Ovary (tissue), 9 donors: ENCODE measurements around the gene CFAP97D2. TPM values are rescaled to one million over a fixed set of nuclear protein-coding genes. Genes with fewer than 3 reads are reported as not detected.

Experiments used
- DNase-seq, 5 donors: peaks; one replicate each; pipeline ENCODE4 v3.0.0-alpha.2; 2019 to 2020
- H3K27ac ChIP-seq, 2 donors: fragments of 200-600 bp; one replicate each; pipeline versions ENCODE4 v1.5.1 to v1.8.0; 2019 to 2022
- H3K27me3 ChIP-seq: fragments of 200-600 bp; one replicate; pipeline ENCODE4 v1.8.0; 2022
- H3K36me3 ChIP-seq: fragments of 200-600 bp; sonication (generic); one replicate; pipeline ENCODE4 v1.5.1; 2019
- H3K4me1 ChIP-seq: one replicate; pipeline ENCODE4 v1.8.1; 2013; ENCODE audit warnings: mild to moderate bottlenecking, moderate library complexity; ENCODE audit not compliant: insufficient read depth
- H3K4me3 ChIP-seq: fragments of 200-600 bp; sonication (generic); one replicate; pipeline ENCODE4 v1.5.1; 2017
- H3K9me3 ChIP-seq, 2 donors: fragments of 200-600 bp in 1 of 2; sonication (generic) in 1 of 2; one replicate each; pipeline versions ENCODE4 v1.5.1 to v1.8.1; 2013 to 2019; ENCODE audit warnings: mild to moderate bottlenecking in 1 of 2, moderate library complexity in 1 of 2
- EP300 ChIP-seq: sonication (generic); formaldehyde crosslinking; IDR thresholded peaks from one replicate; pipeline ENCODE4 v1.6.1; 2017; ENCODE audit warnings: antibody characterized with exemption
- POLR2A ChIP-seq: fragments of 450-650 bp; IDR thresholded peaks from one replicate; pipeline ENCODE4 v1.6.1; 2017; ENCODE audit warnings: antibody characterized with exemption, mild to moderate bottlenecking, moderate library complexity
- whole genome bisulfite sequencing, 3 donors: extraction: QIAGEN DNeasy Blood & Tissue Kit in 1 of 3; methylation state at CpG; one replicate each; pipeline versions ENCODE4 v1.1.5 to v1.1.7; 2013 to 2017; 5-methylcytosine and 5-hydroxymethylcytosine counted together
- intact Hi-C, 4 donors: fragments of 100-400 bp; cut with DNase I; formaldehyde crosslinking; loops; one replicate each; pipeline versions ENCODE4 v1.11.0 to v1.15.1; 2022 to 2023
- polyA plus RNA-seq, 2 donors: library from polyadenylated mRNA; stranded (reverse); fragments of 200-250 nt in 1 of 2; fragments of 350-450 nt in 1 of 2; fragmentation: Illumina TruSeq in 1 of 2; extraction: RNeasy Lipid Tissue Mini Kit (QIAGEN cat#74804) in 1 of 2; gene quantifications; one replicate each; pipeline ENCODE4 v1.2.3, GENCODE V29; 2013 to 2014
- total RNA-seq, 7 donors: library from RNA; depleted of rRNA in 2 of 7; stranded (reverse); fragments of >200 nt in 2 of 7; fragmentation: NEBNext Ultra II Directional in 3 of 7; extraction: Animal tissue kit (Norgen Biotek cat#: 25700) in 3 of 7; gene quantifications; one replicate each; pipeline versions ENCODE4 v1.1.0 to v1.2.4, GENCODE V29; 2016 to 2023
- TF ChIP-seq, protein P1 (sequence below), 3 donors: fragments of 450-650 bp in 2 of 3; fragments of 200-600 bp in 1 of 3; IDR thresholded peaks; one replicate each; pipeline versions ENCODE4 v1.5.1 to v1.8.0; 2016 to 2022; ENCODE audit warnings: antibody characterized with exemption in 3 of 3, mild to moderate bottlenecking in 1 of 3
- donor health status: DM: no; HTN: no; CAD: no; lungs with moderate emphysema.
- donor health status: DM: no; HTN: no; CAD: no.
- donor health status: Bipolar disorder and iron deficiency.
- donor health status: DM: yes; HTN: yes; CAD: no.
- donor health status: DM: no; HTN: no; CAD: no.
- donor health status: DM: yes; HTN: yes; CAD: no.

Gene CFAP97D2
- total and polyA plus RNA-seq, 9 donors, result 0.28 to 5.2 (median 3.1) TPM; not detected in 6

DNA sequence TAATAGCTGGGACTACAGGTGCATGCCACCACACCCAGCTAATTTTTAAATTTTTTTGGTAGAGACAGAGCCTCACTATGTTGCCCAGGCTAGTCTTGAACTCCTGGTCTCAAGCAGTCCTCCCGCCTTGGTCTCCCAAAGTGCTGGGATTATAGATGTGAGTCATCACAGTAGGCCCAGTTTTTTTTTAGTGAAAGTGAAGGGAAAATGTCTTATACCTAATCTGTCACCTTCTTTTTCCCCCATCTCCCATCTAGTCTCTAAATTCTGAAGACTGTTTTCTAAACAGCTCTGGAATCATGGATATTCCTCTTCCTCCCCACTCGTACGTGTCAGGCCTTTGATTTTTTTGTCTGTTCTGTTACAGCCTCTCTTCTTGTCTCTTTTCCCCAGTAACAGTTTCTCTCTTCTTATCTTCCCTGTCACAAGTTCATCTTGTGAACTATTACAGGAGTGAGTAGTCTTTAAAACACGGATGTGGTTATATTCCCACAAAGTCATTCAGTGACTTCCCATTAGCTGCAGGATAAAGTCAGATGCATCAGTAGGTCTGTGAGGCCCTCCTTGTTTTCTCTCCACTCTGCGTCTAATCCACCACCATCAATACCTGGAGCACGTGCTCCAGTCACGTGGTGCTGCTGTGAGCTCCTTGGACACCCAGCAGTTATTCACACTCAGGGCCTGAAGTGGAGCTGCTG, 58.5 kb downstream of the CFAP97D2 start:
- Histone ChIP-seq H3K27ac (no peak overlapping the region), H3K27me3 (no peaks in the 10 kb centered on the region), H3K4me3 (no peak overlapping the region), H3K9me3 (no peaks in the 10 kb centered on the region), H3K4me1 (peaks cover 3% of the 10 kb centered on the region), H3K36me3 (no peaks in the 10 kb centered on the region)
- intact Hi-C loops, result no loop called here
- TF ChIP-seq POLR2A (no peak), EP300 (no peak)
- TF ChIP-seq, protein P1, sequence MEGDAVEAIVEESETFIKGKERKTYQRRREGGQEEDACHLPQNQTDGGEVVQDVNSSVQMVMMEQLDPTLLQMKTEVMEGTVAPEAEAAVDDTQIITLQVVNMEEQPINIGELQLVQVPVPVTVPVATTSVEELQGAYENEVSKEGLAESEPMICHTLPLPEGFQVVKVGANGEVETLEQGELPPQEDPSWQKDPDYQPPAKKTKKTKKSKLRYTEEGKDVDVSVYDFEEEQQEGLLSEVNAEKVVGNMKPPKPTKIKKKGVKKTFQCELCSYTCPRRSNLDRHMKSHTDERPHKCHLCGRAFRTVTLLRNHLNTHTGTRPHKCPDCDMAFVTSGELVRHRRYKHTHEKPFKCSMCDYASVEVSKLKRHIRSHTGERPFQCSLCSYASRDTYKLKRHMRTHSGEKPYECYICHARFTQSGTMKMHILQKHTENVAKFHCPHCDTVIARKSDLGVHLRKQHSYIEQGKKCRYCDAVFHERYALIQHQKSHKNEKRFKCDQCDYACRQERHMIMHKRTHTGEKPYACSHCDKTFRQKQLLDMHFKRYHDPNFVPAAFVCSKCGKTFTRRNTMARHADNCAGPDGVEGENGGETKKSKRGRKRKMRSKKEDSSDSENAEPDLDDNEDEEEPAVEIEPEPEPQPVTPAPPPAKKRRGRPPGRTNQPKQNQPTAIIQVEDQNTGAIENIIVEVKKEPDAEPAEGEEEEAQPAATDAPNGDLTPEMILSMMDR (IDR thresholded peaks at IDR 0.05), result no peak
- 81 to 86% (median 82%) methylated on average over 7 of the region's 7 CpGs for WGBS, 3 donors
- no peak for DNase-seq

DNA sequence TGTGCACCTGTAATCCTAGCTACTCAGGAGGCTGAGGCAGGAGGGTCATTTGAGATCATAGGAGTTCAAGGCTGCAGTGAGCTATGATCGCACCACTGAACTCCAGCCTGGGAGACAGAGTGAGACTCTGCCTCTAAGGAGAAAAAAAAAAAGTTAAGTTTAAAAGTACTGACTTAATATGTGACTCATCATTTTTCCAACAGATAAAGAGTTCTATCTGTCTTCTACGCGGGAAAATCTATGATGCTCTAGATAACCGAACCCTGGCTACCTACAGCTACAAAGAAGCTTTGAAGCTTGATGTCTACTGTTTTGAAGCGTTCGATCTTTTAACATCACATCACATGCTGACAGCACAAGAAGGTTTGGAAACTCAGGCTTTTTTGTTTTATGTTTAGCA, 62.9 kb downstream of the CFAP97D2 start:
- 89 to 91% (median 89%) methylated on average over 6 of the region's 6 CpGs for WGBS, 3 donors
- Histone ChIP-seq H3K36me3 (no peaks in the 10 kb centered on the region), H3K4me3 (no peak overlapping the region), H3K4me1 (no peaks in the 10 kb centered on the region), H3K27me3 (no peaks in the 10 kb centered on the region), H3K9me3 (no peaks in the 10 kb centered on the region), H3K27ac (no peak overlapping the region)
- DNase-seq, result no peak
- TF ChIP-seq EP300, result no peak
- TF ChIP-seq POLR2A, result no peak
- TF ChIP-seq, protein P1 (IDR thresholded peaks at IDR 0.05), result no peak
- intact Hi-C loops, result no loop called here

DNA sequence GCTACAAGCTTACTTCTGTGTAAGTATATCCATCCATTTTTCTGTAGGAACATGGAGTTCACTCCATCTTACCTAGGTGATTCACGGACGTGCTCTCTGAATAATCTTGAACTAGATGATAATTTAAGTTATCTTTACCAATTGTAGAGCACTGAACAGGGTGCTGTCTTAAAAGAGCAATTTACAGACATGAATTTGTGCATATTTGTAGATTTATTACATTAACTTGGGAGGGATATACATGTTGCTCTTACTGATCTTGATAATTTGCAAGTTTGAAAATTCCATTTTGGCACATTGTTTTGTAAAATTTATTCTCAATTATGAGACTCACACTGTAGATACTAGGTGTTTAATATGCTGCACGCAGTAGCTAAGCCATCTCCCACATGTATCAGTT, 64.9 kb downstream of the CFAP97D2 start:
- Histone ChIP-seq H3K27me3 (no peaks in the 10 kb centered on the region), H3K9me3 (no peaks in the 10 kb centered on the region), H3K4me3 (no peak overlapping the region), H3K4me1 (no peaks in the 10 kb centered on the region), H3K36me3 (no peaks in the 10 kb centered on the region), H3K27ac (no peak overlapping the region)
- DNase-seq, result no peak
- intact Hi-C loops, result no loop called here
- WGBS, 3 donors, result 82 to 91% (median 88%) methylated on average over 3 of the region's 3 CpGs
- TF ChIP-seq EP300, result no peak
- TF ChIP-seq POLR2A, result no peak
- TF ChIP-seq, protein P1 (IDR thresholded peaks at IDR 0.05), result no peak

DNA sequence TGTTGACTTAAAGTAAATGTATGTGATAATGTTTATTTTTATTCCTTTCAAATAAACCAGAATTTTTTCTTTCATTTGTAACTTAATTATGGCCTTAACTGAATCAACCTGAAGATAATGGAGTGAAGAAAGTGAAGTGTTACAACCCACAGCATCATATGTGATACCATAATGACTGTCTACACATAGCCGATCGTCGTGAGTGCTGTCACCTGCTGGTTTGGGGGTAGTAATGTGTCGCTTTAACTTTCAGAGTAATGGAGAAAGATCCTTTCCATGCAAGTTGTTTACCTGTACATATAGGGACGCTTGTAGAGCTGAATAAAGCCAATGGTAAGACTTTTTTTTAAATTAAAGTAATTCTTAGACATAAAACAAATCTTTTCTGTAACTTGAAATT, 65.6 kb downstream of the CFAP97D2 start:
- TF ChIP-seq POLR2A, result no peak
- no peak for TF ChIP-seq EP300
- TF ChIP-seq, protein P1 (IDR thresholded peaks at IDR 0.05), result no peak
- Histone ChIP-seq H3K4me3 (no peak overlapping the region), H3K36me3 (no peaks in the 10 kb centered on the region), H3K27me3 (no peaks in the 10 kb centered on the region), H3K9me3 (no peaks in the 10 kb centered on the region), H3K4me1 (no peaks in the 10 kb centered on the region), H3K27ac (no peak overlapping the region)
- WGBS, 3 donors, result 75 to 87% (median 82%) methylated on average over 5 of the region's 5 CpGs
- no peak for DNase-seq
- intact Hi-C loops, result no loop called here
